HepG2 (cell line): ENCODE results near the gene DHFR. TPM values are rescaled to one million over a fixed set of nuclear protein-coding genes. Genes with fewer than 3 reads are reported as not detected.
A peak's percentile ranks its signal among the peaks of the same experiment; 100 is the strongest.

Experiments used
- MXD1 ChIP-seq: sonication (generic); formaldehyde crosslinking; IDR thresholded peaks from 2 replicates; pipeline ENCODE4 v1.4.0; 2020; ENCODE audit warnings: mild to moderate bottlenecking, missing genetic modification reagents
- NCOR1 ChIP-seq: fragments of 200-600 bp; sonication (generic); IDR thresholded peaks from 2 replicates; pipeline ENCODE4 v1.7.0; 2017; ENCODE audit warnings: antibody characterized with exemption, low read length, borderline replicate concordance
- PAXIP1 ChIP-seq: sonication (generic); formaldehyde crosslinking; conservative IDR thresholded peaks from 2 replicates; pipeline ENCODE4 v1.4.0; 2020; ENCODE audit warnings: mild to moderate bottlenecking, missing genetic modification reagents, moderate library complexity
- THAP11 ChIP-seq: IDR thresholded peaks from 2 replicates; pipeline ENCODE4 v1.6.1; 2016; ENCODE audit warnings: missing biosample characterization, missing genetic modification reagents
- ZNF350 ChIP-seq: sonication (generic); formaldehyde crosslinking; IDR thresholded peaks from 2 replicates; pipeline ENCODE4 v1.4.0; 2020; ENCODE audit warnings: mild to moderate bottlenecking, low read depth, missing genetic modification reagents, borderline replicate concordance
- ZNF615 ChIP-seq: sonication (generic); formaldehyde crosslinking; IDR thresholded peaks from 2 replicates; pipeline ENCODE4 v1.5.0; 2020; ENCODE audit warnings: mild to moderate bottlenecking, missing genetic modification reagents, borderline replicate concordance
- ZNF619 ChIP-seq: sonication (generic); formaldehyde crosslinking; IDR thresholded peaks from 2 replicates; pipeline ENCODE4 v1.4.0; 2020; ENCODE audit warnings: mild to moderate bottlenecking, missing genetic modification reagents
- polyA plus RNA-seq, 8 experiments: library from polyadenylated mRNA; depleted of rRNA in 3 of 8; stranded (reverse) in 7 of 8; unstranded in 1 of 8; fragments of >200 nt; fragmentation: Illumina TruSeq in 4 of 8; extraction: Trizol in 4 of 8; gene quantifications; 2 replicates each; pipeline versions ENCODE4 v1.2.1 to v1.2.3, GENCODE V29; 2011 to 2016; ENCODE audit warnings: low read depth in 4 of 8, missing spikeins in 1 of 8, mixed read lengths in 1 of 8; ENCODE audit not compliant: insufficient read depth in 1 of 8
- total RNA-seq, 5 experiments: library from RNA; depleted of rRNA; stranded (reverse); fragments of >200 nt; fragmentation: Illumina TruSeq; extraction: Trizol; gene quantifications; 2 replicates each; pipeline ENCODE4 v1.2.3, GENCODE V29; 2016; ENCODE audit warnings: low read depth in 1 of 5
- TF ChIP-seq, protein P1 (sequence below): sonication (generic); formaldehyde crosslinking; IDR thresholded peaks from 2 replicates; pipeline ENCODE4 v1.5.1; 2020; ENCODE audit warnings: mild to moderate bottlenecking, missing genetic modification reagents, borderline replicate concordance

Gene DHFR
- total and polyA plus RNA-seq, 2 of the 13 experiments (the other 11 are each of a cell fraction or from before 2014, with no cell fraction given) = 22.8 to 59.0 TPM

- TF ChIP-seq MXD1 (CRISPR knock-in tag) (no peak), ZNF619 (CRISPR knock-in tag) (no peak), PAXIP1 (CRISPR knock-in tag) (peak; percentile 88), ZNF615 (CRISPR knock-in tag) (no peak), THAP11 (CRISPR knock-in tag) (no peak; the same call in 1 of the 2 replicates), ZNF350 (CRISPR knock-in tag) (no peak), NCOR1 (peak; percentile 20; the same call in 1 of the 2 replicates)
- TF ChIP-seq, protein P1, sequence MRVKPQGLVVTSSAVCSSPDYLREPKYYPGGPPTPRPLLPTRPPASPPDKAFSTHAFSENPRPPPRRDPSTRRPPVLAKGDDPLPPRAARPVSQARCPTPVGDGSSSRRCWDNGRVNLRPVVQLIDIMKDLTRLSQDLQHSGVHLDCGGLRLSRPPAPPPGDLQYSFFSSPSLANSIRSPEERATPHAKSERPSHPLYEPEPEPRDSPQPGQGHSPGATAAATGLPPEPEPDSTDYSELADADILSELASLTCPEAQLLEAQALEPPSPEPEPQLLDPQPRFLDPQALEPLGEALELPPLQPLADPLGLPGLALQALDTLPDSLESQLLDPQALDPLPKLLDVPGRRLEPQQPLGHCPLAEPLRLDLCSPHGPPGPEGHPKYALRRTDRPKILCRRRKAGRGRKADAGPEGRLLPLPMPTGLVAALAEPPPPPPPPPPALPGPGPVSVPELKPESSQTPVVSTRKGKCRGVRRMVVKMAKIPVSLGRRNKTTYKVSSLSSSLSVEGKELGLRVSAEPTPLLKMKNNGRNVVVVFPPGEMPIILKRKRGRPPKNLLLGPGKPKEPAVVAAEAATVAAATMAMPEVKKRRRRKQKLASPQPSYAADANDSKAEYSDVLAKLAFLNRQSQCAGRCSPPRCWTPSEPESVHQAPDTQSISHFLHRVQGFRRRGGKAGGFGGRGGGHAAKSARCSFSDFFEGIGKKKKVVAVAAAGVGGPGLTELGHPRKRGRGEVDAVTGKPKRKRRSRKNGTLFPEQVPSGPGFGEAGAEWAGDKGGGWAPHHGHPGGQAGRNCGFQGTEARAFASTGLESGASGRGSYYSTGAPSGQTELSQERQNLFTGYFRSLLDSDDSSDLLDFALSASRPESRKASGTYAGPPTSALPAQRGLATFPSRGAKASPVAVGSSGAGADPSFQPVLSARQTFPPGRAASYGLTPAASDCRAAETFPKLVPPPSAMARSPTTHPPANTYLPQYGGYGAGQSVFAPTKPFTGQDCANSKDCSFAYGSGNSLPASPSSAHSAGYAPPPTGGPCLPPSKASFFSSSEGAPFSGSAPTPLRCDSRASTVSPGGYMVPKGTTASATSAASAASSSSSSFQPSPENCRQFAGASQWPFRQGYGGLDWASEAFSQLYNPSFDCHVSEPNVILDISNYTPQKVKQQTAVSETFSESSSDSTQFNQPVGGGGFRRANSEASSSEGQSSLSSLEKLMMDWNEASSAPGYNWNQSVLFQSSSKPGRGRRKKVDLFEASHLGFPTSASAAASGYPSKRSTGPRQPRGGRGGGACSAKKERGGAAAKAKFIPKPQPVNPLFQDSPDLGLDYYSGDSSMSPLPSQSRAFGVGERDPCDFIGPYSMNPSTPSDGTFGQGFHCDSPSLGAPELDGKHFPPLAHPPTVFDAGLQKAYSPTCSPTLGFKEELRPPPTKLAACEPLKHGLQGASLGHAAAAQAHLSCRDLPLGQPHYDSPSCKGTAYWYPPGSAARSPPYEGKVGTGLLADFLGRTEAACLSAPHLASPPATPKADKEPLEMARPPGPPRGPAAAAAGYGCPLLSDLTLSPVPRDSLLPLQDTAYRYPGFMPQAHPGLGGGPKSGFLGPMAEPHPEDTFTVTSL = peak; percentile 58; the same call in 1 of the 2 replicates
Observed at GRCh38 chr5:80631278-80632259, 23.2 kb downstream of the DHFR start (continued).
